Lower leg skin (tissue), 3 donors: Measurements from ENCODE around the gene STAG1.

ENCODE experiments used
- POLR2A ChIP-seq, 2 donors: fragments of 450-650 bp; IDR thresholded peaks; one replicate each; pipeline ENCODE4 v1.6.1; 2016 to 2017; ENCODE audit warnings: antibody characterized with exemption in 2 of 2, mild to moderate bottlenecking in 1 of 2, moderate library complexity in 1 of 2
- TF ChIP-seq, protein P1 (sequence below), 3 donors: fragments of 450-650 bp; IDR thresholded peaks; one replicate each; pipeline ENCODE4 v1.5.1; 2016; ENCODE audit warnings: antibody characterized with exemption in 3 of 3, mild to moderate bottlenecking in 3 of 3, moderate library complexity in 2 of 3

DNA sequence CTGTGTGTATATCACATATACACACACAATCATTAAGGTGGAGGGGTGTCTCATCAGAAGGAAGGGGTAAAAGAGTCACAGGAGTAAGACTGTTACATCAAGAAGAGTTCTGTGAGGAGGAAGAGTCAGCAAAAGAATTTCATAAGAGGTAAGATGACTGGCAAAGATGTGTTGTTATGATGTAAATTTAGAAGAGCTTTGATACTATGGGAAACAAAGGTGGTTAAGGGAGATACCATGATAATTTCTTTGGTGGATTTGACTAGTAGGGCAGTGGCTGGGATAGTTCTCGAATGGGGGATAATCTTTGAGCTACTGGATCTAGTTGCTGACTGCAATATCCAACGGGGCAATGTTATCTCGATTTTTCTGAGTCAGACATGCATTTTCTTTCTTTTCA is 61.6 kb downstream of the STAG1 start:
- TF ChIP-seq, protein P1, sequence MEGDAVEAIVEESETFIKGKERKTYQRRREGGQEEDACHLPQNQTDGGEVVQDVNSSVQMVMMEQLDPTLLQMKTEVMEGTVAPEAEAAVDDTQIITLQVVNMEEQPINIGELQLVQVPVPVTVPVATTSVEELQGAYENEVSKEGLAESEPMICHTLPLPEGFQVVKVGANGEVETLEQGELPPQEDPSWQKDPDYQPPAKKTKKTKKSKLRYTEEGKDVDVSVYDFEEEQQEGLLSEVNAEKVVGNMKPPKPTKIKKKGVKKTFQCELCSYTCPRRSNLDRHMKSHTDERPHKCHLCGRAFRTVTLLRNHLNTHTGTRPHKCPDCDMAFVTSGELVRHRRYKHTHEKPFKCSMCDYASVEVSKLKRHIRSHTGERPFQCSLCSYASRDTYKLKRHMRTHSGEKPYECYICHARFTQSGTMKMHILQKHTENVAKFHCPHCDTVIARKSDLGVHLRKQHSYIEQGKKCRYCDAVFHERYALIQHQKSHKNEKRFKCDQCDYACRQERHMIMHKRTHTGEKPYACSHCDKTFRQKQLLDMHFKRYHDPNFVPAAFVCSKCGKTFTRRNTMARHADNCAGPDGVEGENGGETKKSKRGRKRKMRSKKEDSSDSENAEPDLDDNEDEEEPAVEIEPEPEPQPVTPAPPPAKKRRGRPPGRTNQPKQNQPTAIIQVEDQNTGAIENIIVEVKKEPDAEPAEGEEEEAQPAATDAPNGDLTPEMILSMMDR (IDR thresholded peaks at IDR 0.05): no peak
- no peak for TF ChIP-seq POLR2A (IDR thresholded peaks at IDR 0.05)
